Hepatic stellate cell (primary cell): Measurements from ENCODE around the gene NUCB2.

Experiments
- DNase-seq: peaks from one replicate; pipeline ENCODE4 v3.0.0; 2011; ENCODE audit warnings: low spot score

Gene NUCB2

DNA sequence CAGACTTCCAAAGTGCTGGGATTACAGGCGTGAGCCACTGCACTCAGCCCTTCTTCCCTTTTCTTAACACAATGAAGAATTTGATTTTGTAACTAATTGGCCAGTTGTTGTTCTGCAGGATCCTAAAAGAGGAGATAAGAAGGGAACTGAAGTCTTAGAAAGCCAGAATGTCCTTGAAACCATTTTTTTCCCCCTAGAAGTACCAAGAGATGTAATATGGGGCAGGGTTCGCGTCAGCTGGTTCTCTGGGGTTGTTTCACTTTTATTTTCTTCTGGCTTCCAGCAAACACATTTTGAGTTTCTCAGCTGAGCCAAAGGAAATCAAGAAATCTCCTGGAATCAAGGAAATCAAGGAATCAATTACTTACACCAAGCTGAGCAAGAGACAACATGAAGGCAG is 7.6 kb upstream of the NUCB2 start:
- DNase-seq: no peak

DNA sequence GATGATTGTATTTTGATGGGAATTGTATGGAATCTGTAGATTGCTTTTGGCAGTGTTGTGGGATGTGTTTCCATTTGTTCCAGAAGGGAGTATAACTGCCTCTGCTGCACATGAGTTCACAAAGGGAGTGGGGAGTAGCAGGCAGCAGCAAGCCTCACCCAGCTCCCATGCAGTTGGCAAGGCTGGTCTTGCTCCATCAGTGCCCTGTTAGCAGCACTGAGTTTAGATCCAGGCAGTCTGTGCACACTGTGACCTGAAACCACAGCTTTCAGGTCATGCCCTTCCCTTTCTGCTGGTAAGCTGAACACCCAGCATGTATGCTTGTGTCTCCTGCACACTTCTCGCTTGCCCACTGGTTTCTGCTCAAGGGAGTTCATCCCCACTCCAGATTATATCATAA is 3.7 kb upstream of the NUCB2 start:
- no peak for DNase-seq

DNA sequence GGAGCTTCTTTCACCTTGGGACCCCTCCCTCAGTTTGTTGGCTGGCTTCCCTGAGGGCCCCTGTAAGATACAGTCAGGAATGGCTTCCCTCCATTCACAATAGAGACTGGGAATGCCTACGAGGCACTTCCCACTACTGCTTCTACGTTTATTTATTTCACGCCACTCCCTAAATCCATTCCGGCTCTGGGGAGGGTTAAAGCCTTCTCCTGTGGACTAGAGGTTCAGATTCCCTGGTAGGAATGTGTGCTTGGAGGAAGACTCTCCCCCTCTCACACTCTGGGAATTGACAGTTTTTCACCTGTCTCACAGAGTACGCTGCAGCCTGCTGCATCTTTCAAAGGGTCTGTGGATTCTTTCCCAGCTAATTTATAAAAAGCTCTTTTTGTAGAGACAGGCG is 3.3 kb upstream of the NUCB2 start:
- DNase-seq: no peak

DNA sequence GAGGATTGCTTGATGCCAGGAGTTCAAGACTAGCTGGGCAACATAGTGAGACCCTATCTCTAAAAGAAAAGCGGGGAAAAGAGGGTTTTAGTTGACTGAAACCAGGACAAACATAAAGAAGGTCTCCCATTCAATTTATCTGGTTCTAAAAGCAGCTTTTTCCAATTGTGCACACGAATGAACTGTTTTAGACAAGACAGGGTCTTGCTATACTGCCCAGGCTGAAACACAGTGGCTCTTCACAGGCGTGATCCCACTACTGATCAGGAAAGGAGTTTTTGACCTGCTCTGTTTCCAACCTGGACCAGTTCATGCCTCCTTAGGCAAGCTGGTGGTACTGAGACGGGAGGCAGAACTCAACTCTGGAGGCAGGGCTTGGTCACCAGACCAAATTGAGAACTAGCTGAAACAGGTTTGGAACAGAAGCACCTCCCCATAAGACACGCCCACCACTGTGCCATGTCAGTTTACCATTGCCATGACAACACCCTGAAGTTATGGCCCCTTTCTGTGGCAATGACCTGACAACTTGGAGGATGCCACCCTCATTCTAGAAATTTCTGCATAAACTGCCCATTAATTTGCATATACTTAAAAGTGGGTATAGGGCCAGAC is 2.8 kb upstream of the NUCB2 start:
- DNase-seq: no peak

DNA sequence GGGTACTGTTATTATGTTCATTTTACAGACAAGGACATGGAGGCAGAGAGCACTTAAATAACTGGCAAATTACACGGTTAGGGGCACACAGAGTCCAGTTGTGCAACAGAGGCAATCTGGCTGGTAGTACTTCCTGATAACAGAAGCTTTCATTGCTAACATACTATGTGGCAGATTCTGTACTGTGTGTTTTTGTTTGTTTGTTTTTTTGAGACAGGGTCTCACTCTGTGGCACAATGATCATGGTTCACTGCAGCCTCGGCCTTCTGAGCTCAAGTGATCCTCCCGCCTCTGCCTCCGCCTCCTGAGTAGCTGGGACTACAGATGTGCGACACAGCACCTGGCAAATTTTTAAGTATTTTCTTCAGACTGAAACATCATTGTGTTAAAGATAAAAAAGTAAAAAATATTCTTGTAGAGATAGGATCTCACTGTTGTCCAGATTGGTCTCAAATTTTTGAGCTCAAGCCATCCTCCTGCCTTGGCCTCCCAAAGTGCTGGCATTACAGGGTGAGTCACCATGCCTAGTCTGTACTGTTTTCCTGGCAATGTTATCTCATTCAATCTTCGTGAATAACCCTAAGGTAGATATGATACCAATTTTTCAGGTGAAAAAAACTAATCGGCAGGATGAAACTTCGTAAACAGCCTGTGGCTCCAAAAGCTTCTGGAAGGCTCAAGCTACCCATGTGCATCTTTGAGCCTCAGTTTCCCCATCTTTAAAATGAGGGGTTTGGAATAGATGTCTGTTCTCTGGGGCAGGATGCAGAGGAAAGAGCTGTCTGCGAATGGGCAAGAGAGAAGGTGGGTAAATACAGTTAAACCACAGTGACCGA is 921 bp upstream of the NUCB2 start:
- DNase-seq: no peak

DNA sequence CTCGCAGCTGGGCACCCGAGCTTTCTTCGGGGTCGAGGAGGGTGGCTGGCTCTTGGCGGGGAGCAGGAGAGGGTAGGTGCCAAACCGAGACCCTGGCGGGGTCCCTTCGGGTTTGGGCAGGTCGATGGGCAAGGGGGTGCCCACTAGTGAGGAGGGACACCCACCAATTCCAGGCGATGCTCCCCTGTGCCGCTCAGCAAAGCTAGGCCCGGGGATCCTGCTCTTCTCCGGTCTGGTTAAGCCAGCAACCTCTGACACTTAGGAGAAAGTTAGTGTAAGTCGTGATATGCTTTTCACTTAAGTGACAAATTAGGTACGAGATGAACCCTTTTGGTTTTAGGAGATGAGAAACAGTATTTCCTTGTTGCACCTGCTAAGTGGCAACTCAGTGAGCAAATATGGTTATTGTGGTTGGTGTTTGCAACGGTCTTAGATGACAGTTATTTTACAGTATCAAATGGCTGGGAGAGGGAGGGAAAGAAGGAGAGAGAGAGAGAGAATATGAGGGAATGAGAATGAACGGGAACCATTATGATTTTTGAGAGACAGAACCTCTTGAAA is 565 bp downstream of the NUCB2 start:
- peak; percentile 29 for DNase-seq

DNA sequence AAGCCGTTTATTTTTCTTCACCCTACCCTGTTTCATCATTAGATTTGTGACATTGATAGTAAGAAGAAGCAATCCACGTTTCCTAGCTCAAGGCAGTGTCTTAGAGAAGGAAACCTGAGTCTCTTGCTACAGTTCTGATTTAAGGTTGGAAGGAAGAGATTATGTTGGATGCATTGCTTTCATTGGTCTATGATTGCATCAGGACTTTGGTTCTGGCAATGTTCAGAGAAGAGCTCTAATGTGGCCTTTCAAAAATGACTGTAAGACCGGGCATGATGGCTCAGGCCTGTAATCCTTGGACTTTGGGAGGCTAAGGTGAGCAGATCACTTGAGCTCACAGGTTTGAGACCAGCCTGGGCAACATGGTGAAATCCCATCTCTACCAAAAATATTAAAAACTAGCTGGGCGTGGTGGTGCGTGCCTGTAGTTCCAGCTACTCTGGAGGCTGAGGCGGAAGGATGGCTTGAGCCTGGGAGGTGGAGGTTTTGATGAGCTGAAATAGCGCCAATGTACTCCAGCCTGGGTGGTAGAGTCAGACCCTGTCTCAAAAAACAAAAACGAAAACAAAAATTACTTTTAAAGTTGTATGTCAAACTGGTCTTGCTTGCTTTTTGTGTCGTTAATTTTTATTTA is 4.1 kb downstream of the NUCB2 start:
- DNase-seq: no peak

DNA sequence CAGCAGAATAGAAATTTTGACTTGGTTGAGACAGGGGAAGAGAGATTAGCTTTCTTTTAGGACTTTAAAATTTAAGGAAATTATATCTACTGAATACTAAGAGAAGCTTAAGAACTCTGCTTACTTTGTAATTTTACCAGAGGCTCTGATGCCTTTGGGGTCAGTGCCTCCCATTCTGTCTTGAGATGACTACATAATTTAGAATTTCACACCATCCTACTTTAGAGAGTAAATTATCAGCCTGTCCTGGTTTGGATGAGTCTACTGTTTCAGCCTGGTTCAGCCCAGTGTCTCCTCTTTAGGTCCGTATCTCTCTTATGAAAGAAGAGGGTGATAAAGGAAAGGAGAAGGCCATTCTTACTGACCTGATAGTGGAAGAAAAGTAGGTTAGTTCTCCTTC is 9.8 kb downstream of the NUCB2 start:
- DNase-seq: no peak

DNA sequence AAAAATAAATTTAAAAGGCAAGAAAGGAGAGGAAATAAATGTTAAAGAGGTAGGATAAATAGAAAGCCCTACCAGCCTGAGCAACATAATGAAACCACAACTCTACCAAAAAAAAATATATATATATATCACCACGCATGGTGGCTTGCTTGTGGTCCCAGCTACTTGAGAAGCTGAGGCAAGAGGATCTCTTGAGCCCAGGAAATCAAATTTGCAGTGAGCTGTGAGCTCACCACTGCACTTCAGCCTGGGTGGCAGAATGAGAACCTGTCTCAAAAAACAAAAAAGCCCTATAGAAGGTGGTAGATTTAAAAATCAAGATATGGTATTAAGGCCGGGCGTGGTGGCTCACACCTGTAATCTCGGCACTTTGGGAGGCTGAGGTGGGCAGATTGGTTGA is 10.5 kb downstream of the NUCB2 start:
- no peak for DNase-seq

DNA sequence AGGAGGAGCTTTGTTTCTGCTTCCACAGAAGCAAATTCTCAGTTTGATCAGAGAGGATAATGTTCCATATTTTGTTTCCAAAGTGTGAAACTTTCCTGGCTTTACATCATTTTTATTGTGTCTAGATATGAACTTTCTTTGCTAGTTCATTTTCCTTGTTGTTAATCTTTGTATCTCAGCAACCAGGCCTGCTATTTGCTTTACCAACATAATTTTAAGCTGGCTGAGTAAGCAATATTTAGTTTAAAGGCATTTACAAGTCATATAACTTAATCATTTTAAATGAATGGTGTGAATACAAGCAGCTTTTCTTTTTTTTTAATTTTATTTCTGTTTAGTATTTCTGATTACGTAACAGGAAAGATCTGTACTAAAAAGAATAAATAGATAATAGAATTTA is 15.2 kb downstream of the NUCB2 start:
- DNase-seq: no peak

DNA sequence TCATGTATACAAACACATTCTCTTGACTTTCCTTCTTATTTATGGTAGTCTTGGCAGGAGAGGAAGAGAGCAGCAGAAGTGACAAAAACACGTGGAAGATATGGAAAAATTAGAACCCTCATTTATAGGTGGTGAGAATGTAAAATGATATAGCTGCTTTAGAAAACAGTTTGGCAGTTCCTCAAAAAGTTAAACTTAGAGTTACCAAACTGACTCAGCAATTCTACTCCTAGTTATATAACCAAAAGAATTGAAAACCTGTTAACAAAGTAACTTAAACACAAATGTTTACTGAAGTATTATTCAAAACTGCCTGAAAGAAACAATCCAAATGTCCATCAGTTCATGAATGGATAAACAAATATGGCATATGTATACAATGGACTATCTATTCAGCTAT is 16.8 kb downstream of the NUCB2 start:
- DNase-seq: no peak

DNA sequence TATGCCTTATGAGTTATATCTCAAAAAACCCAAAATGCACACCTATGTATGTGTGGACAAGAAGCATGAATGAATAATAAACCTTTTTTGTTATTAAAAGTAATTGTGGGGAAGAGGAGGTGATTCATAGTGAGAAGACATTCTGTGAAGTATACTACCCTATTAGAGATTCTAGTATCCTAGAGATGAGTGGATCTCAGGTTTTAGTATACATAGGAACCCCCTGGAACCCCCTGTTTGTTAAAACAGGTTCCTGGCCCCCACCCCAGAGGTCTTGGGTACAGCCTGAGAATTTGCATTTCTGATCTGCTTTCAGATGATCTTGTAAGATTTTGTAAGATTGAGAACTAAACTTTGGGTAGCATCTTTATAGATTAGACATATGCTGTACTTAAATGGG is 17.5 kb downstream of the NUCB2 start:
- no peak for DNase-seq

DNA sequence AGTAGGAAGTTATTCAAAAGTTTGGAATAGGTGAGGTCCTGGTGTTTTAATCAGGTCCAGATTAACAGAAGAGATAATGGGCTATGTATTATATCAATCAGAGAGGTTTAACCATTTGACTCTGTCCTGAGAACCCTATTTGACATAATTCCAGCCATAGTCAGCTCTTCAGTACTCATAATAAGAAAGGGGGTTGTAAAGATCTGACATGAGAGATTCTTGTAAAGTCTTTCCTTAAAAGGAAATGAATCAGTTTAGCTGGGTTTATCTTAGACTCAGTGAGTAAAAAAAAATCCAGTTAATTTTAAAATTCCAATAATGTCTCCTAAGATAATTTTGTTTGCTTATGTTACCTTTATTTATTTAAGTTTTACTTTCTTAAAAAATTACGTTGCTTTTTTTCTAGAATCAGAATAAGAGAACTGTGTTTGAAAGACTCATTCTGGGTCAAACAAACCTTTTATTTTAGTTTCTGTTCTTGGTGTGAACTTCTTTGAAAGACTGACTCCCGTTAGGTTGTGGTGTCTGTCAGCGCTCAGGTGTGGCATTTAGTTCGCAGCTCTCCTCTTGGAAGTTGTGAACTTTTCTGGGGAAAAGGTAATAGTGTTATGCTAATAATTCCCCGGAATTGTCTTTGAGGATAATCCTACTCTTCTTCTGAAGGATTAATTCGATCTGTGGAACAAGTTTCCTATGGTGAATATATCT is 20.5 kb downstream of the NUCB2 start:
- no peak for DNase-seq

DNA sequence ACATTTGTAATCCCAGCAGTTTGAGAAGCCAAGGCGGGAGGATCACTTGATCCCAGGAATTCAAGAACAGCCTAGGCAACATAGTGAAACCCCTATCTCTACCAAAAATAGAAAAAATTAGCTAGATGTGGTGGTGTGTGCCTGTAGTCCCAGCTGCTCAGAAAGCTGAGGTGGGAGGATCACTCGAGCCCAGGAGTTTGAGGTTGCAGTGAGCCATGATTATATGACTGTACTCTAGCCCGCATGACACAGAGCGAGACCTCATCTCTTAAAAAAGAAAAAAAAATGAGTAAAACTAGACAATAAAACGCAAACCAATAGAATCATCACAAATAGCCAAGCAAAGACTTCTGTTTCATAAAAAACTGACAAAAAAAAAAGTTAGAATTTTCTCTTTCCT is 21.8 kb downstream of the NUCB2 start:
- DNase-seq: no peak

DNA sequence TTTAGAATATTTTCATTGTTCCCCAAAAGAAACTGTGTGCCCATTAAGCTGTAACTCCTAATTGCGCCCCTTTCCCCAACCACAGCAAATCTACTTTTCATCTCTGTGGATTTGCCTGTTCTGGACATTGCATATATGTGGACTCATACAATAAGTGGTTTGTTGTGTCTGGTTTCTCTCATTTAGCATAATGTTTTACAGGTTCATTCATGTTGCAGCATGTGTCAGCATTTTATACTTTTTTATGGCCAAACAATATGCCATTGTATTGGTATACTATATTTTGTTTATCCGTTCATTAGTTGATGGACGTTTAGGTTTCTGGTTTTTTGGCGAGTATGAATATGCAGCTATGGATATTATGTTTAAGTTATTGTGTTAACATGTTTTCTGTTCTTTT is 23.8 kb downstream of the NUCB2 start:
- DNase-seq: no peak

DNA sequence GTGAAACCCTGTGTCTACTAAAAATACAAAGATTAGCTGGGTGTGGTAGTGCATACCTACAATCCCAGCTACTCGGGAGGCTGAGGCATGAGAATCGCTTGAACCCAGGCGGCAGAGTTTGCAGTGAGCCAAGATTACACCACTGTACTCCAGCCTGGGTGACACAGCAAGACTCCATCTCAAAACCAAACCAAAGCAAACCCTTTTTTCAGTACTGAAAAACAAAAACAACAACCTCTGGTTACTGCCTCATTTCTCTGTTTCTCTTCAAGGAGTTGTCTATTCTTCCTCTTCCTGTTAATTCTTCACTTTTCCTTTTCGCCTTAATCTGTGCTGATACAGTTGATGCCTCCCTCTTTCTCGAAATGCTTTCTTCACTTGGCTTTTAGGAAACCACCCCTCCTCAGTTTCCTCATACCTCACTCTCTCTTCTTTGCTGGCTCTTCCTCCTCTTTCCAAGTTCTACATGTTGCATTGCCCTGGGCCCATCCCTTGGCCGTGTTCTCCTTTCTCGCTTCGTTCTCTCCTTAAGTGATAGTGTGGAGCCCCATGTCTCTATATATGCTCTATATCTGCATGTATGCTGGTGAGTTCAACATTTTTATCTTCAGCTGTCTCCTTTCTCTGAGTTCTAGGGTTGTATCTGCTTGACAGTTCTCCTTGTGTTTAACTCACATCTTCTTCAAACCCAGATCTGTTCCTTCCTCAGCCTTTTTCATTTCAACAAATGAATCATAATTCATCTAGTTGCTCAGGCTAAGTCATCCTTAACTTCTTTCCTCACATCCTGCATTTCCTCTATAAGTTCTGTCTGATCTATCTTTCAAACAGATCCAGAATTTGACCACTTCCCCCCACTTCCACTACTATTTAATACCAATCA is 37.1 kb downstream of the NUCB2 start:
- DNase-seq: peak; percentile 7

DNA sequence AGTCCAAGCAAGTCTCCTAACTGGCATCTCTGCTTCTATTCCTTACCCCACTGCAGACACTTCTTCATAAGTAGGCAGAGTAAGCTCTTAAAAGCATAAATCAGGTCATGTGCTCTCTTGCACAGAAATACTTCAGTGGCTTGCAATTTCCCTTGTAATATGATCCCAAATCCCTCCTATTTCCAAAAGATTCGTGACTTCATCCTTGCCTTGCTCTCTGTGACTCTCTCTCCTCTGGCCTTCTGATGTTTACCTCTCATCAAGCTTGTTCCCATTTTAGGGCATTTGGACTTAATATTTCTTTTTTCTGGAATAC is 37.7 kb downstream of the NUCB2 start:
- DNase-seq: peak; percentile 40

DNA sequence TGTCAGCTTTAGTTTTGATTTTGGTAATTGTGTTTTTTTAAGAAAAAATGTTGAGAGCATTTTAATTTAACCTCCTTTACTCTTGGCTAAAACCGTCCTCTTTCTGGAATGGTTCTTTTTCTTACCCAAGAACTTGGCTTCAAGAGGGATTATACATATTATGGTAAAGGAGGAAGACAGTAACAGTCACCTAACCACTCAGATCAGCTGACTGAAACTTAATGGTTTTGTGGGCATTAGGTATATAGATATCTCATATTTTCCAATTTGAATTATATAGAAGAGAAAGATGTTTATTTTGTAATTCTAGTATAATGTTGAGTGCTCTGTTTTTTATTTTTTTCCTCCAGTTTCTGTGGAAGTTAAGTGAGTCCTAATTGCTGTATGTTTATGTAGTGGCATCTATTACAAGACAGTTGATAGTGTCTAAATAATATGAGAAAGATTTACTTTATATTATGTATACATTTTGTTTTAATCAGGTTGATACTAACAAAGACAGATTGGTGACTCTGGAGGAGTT is 38.4 kb downstream of the NUCB2 start:
- DNase-seq: no peak

DNA sequence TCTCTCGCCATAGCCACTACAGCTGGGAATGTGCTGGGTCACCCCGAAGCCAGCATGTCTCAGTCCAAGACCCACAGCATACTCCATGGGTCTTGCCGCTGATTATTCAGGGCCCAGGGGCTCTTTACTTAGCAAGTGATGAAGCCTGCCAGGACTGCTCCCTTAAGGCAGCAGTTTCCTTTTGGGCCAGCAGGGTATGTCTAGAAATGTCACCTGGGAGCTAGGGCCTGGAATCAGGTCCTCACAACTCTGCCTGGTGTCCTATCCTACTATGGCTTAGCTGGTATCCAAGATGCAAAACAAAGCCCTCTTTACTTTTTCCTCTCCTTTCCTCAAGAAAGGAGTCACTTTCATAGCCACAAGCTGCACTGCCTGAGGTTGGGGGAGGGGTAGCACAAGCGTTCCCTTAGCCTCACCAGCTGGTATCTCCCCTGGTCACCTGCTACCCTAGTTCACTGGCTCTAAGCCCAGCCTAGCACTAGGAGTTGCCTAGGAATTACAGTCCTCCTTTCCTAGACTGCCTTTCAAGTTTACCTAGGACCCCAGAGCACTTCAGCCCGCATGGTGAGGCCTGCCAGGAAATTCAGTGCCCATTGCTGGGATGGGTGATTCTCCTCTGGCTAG is 52.4 kb downstream of the NUCB2 start:
- DNase-seq: no peak

DNA sequence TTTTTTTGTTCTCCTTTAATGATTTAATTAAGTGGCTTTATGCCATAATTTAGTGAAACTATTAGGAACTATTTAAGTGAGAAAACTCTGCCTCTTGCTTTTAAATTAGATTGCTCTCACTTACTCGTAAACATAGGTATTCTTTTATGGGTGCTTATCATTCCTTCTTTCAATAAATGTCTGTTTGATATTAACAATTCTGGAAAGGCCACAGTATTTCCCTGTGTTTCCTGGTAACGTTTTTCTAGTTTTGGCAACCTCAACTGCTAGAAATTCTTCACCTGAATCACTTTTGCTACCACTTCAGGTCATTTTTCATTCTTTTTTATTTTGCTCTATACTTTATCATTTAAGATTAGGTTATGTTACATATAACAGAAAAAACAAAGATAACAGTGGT is 55.1 kb downstream of the NUCB2 start:
- DNase-seq: no peak
